ENCODE data around the gene IL10RA.

IL10RA gene

GRCh38 chr11:117985953-117986887 lies at the start of gene IL10RA:
TSS of gene IL10RA (plus strand) at chr11:117986394. CDS start at chr11:117986468, 74 bp downstream.
- TF ChIP-seq CTCF (IDR thresholded peaks at IDR 0.05; ENCODE audit: control insufficient read depth, extremely low read depth, insufficient read depth) = peak; percentile 8; the same call in 1 of the 2 replicates
- no peak for DNase-seq (ENCODE audit: low read depth)
- peak within 1 kb of the TSS; percentile 40 for H3K4me3 ChIP-seq (ENCODE audit: low read depth, low read length)

- DNase-seq (ENCODE audit: low read depth) = no peak
- TF ChIP-seq CTCF (IDR thresholded peaks at IDR 0.05; ENCODE audit: control insufficient read depth, extremely low read depth, insufficient read depth) = no peak
- no peak overlapping the region for H3K4me3 ChIP-seq (ENCODE audit: low read depth, low read length)
These were observed 49.2 kb upstream of the IL10RA start for GRCh38 chr11:117936973-117937372.

DNA sequence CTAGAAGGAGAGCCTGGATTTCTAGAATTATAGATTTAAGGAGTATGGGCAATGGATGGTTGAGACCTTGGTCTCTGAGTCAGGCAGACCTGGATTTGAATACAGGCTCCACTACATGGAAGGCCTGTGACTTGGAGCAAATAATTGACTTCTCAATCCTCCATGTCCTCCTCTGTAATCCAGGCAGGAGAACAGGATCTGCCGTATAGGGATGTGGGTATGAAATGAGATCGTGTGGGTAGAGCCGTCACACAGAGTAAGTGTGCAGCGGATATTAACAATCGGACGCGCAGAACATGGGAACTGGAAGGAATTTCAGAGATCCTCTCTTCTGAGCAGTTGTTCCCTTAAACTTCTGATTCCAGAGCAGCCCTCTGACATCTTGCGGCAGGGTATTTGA lies 45.5 kb upstream of the IL10RA start:
- DNase-seq (ENCODE audit: low read depth) = no peak
- TF ChIP-seq CTCF (IDR thresholded peaks at IDR 0.05; ENCODE audit: control insufficient read depth, extremely low read depth, insufficient read depth) = no peak
- no peak overlapping the region for H3K4me3 ChIP-seq (ENCODE audit: low read depth, low read length)

DNA sequence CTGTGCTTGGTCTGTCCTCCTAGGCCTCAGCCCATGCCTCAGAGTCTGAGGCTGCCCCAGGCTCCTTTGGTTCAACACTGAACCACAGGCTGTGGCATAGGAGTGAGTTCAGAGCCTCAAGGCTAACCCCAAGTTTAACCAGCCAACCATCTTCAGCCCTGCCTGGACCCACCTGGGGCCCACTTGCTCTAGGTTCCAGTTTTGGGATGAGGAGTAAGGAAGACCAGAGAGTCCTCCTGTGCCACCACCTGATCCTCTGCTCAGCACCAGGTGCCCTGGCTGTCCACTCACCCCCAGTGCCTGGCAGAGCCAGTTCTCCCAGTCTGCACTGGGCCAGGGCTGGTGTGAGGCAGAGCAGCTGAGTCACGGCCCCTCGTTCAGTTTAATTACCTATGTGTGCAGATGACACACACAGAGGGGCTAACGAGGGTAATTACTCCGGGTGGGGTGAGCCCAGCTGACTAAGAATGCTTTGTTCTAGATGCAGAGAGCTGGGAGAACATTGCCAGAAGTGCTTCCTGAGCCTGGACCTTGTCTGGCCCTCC lies 45.0 kb upstream of the IL10RA start:
- H3K4me3 ChIP-seq (ENCODE audit: low read depth, low read length) = no peak overlapping the region
- DNase-seq (ENCODE audit: low read depth) = no peak
- TF ChIP-seq CTCF (IDR thresholded peaks at IDR 0.05; ENCODE audit: control insufficient read depth, extremely low read depth, insufficient read depth) = no peak

DNA sequence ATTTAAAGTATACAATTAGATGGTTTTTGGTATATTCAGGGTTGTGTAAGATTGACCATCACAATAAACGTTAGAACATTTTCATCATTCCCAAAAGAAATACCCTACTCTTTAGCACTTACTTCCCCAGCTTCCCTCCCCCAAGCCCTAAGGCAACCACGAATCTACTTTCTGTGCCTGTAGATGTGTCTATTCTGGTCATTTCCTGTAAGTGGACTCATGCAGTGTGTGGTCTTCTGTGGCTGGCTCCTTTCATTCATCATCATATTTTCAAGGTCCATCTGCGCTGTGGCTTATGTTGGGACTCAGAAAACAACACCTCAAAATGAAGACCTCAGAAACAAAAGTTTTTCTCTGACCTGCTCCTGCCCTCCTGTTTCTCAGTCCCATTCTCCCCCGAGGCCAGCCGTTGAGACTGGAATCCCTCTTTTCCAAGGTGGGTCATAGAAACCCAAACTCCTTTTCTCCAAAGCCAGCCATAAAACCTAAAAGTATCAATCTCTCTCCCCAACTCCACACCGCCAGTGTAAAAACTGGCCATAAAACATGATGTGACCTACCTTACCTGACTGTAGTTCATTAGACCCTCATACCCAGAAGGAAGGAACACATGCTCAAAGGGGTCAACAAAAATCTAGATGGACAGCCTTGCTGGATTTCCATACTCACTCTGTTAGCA lies 44.1 kb upstream of the IL10RA start:
- H3K4me3 ChIP-seq (ENCODE audit: low read depth, low read length) = no peak overlapping the region
- no peak for DNase-seq (ENCODE audit: low read depth)
- no peak for TF ChIP-seq CTCF (IDR thresholded peaks at IDR 0.05; ENCODE audit: control insufficient read depth, extremely low read depth, insufficient read depth)

GRCh38 chr11:117944554-117944953 lies 41.6 kb upstream of the IL10RA start:
- no peak for TF ChIP-seq CTCF (IDR thresholded peaks at IDR 0.05; ENCODE audit: control insufficient read depth, extremely low read depth, insufficient read depth)
- no peak overlapping the region for H3K4me3 ChIP-seq (ENCODE audit: low read depth, low read length)
- DNase-seq (ENCODE audit: low read depth) = no peak
